Suprapubic skin (tissue), 4 donors: ENCODE results near the gene TST. TPM values are rescaled to one million over a fixed set of nuclear protein-coding genes. Genes with fewer than 3 reads are reported as not detected.

Source experiments
- DNase-seq, 2 donors: peaks; one replicate each; pipeline ENCODE4 v3.0.0-alpha.2; 2019; ENCODE audit warnings: low spot score in 2 of 2
- H3K27ac ChIP-seq: fragments of 200-600 bp; sonication (generic); one replicate; pipeline ENCODE4 v1.5.1; 2019
- H3K27me3 ChIP-seq: fragments of 200-600 bp; sonication (generic); one replicate; pipeline ENCODE4 v1.5.1; 2019
- H3K36me3 ChIP-seq: fragments of 200-600 bp; sonication (generic); one replicate; pipeline ENCODE4 v1.5.1; 2019
- H3K4me1 ChIP-seq: fragments of 200-600 bp; sonication (generic); one replicate; pipeline ENCODE4 v1.5.1; 2019
- H3K4me3 ChIP-seq: fragments of 200-600 bp; sonication (generic); one replicate; pipeline ENCODE4 v1.5.1; 2019; ENCODE audit warnings: mild to moderate bottlenecking
- H3K9me3 ChIP-seq: fragments of 200-600 bp; sonication (generic); one replicate; pipeline ENCODE4 v1.5.1; 2019
- CTCF ChIP-seq, 2 donors: fragments of 200-600 bp in 1 of 2; fragments of 450-650 bp in 1 of 2; sonication (generic) in 1 of 2; IDR thresholded peaks; one replicate each; pipeline ENCODE4 v1.5.1; 2016 to 2019; ENCODE audit warnings: antibody characterized with exemption in 2 of 2, mild to moderate bottlenecking in 1 of 2, moderate library complexity in 1 of 2
- EP300 ChIP-seq: sonication (generic); formaldehyde crosslinking; IDR thresholded peaks from one replicate; pipeline ENCODE4 v1.6.1; 2017; ENCODE audit warnings: antibody characterized with exemption
- POLR2A ChIP-seq, 2 donors: fragments of 450-650 bp; IDR thresholded peaks; one replicate each; pipeline ENCODE4 v1.6.1; 2017; ENCODE audit warnings: antibody characterized with exemption in 2 of 2, mild to moderate bottlenecking in 2 of 2, moderate library complexity in 2 of 2
- POLR2AphosphoS5 ChIP-seq, 3 donors: sonication (generic); formaldehyde crosslinking; IDR thresholded peaks; one replicate each; pipeline ENCODE4 v1.6.1; 2017; ENCODE audit warnings: antibody characterized with exemption in 3 of 3
- WGBS: methylation state at CpG from one replicate; pipeline ENCODE4 v1.1.5; 2018; 5-methylcytosine and 5-hydroxymethylcytosine counted together
- total RNA-seq, 4 donors: library from RNA; depleted of rRNA; stranded (reverse); fragments of >200 nt; gene quantifications; one replicate each; pipeline ENCODE4 v1.1.0, GENCODE V29; 2016

The TST gene
- 10 to 100 TPM; 23.2 to 56.3 (median 52.4) TPM for total RNA-seq

GRCh38 chr22:37019309-37020191 is at the start of gene TST, which contains the start of gene MPST:
TSS of gene TST (minus strand) at chr22:37019447. CDS start at chr22:37018732, 715 bp downstream.
TSS of gene MPST (plus strand) at chr22:37019742. CDS start at chr22:37019837, 95 bp downstream.
- H3K27ac ChIP-seq: peak within 1 kb of the TSS; percentile 91
- peak in 1 of 2 donors; percentile 80 for DNase-seq
- WGBS: 0% methylated on average over 27 of the region's 107 CpGs
- no peaks in the 10 kb centered on the region for H3K9me3 ChIP-seq
- peak within 1 kb of the TSS; percentile 89 for H3K4me3 ChIP-seq
- TF ChIP-seq POLR2AphosphoS5 (IDR thresholded peaks at IDR 0.05) (no peak), POLR2A (IDR thresholded peaks at IDR 0.05) (peak in 1 of 2 donors; percentile 13), CTCF (IDR thresholded peaks at IDR 0.05) (peak; percentile 48 to 49), EP300 (no peak)
- H3K4me1 ChIP-seq: peaks cover 60% of the 10 kb centered on the region
- H3K27me3 ChIP-seq: no peaks in the 10 kb centered on the region
- peaks cover 5% of the 10 kb centered on the region for H3K36me3 ChIP-seq

- DNase-seq: no peak
- Histone ChIP-seq H3K27me3 (peaks cover 41% of the 10 kb centered on the region), H3K27ac (no peak overlapping the region), H3K9me3 (no peaks in the 10 kb centered on the region), H3K4me3 (no peak overlapping the region), H3K4me1 (peaks cover 4% of the 10 kb centered on the region), H3K36me3 (no peaks in the 10 kb centered on the region)
- WGBS: no CpG with 5 or more reads among the region's 36 CpGs
- TF ChIP-seq CTCF (IDR thresholded peaks at IDR 0.05) (no peak), EP300 (no peak), POLR2AphosphoS5 (IDR thresholded peaks at IDR 0.05) (no peak), POLR2A (IDR thresholded peaks at IDR 0.05) (no peak)
Observed at GRCh38 chr22:37068859-37069258, 49.6 kb upstream of the TST start.

GRCh38 chr22:37067428-37067827 is 48.2 kb upstream of the TST start:
- Histone ChIP-seq H3K4me1 (peaks cover 4% of the 10 kb centered on the region), H3K27me3 (peaks cover 39% of the 10 kb centered on the region), H3K9me3 (no peaks in the 10 kb centered on the region), H3K36me3 (no peaks in the 10 kb centered on the region), H3K27ac (no peak overlapping the region), H3K4me3 (no peak overlapping the region)
- WGBS: 77% methylated on average over 10 of the region's 10 CpGs
- no peak for DNase-seq
- TF ChIP-seq POLR2AphosphoS5 (IDR thresholded peaks at IDR 0.05) (no peak), CTCF (IDR thresholded peaks at IDR 0.05) (no peak), EP300 (no peak), POLR2A (IDR thresholded peaks at IDR 0.05) (no peak)

- Histone ChIP-seq H3K27me3 (peaks cover 35% of the 10 kb centered on the region), H3K4me3 (no peak overlapping the region), H3K4me1 (peaks cover 4% of the 10 kb centered on the region), H3K36me3 (peaks cover 6% of the 10 kb centered on the region), H3K27ac (no peak overlapping the region), H3K9me3 (no peaks in the 10 kb centered on the region)
- 33% methylated on average over 1 of the region's 9 CpGs for WGBS
- no peak for DNase-seq
- no peak for TF ChIP-seq EP300
- no peak for TF ChIP-seq POLR2A (IDR thresholded peaks at IDR 0.05)
- no peak for TF ChIP-seq CTCF (IDR thresholded peaks at IDR 0.05)
- no peak for TF ChIP-seq POLR2AphosphoS5 (IDR thresholded peaks at IDR 0.05)
Observed at GRCh38 chr22:37065961-37066360, 46.7 kb upstream of the TST start.

- peaks cover 4% of the 10 kb centered on the region for H3K4me1 ChIP-seq
- WGBS: 74% methylated on average over 2 of the region's 3 CpGs
- H3K36me3 ChIP-seq: peaks cover 14% of the 10 kb centered on the region
- H3K27me3 ChIP-seq: peaks cover 27% of the 10 kb centered on the region
- no peak overlapping the region for H3K27ac ChIP-seq
- TF ChIP-seq POLR2A (IDR thresholded peaks at IDR 0.05): no peak
- TF ChIP-seq CTCF (IDR thresholded peaks at IDR 0.05): no peak
- no peak for TF ChIP-seq EP300
- no peak overlapping the region for H3K4me3 ChIP-seq
- no peaks in the 10 kb centered on the region for H3K9me3 ChIP-seq
- no peak for DNase-seq
Observed at GRCh38 chr22:37065180-37065579, 45.9 kb upstream of the TST start.
